ENCODE measurements around the gene HS3ST4. TPM values are rescaled to one million over a fixed set of nuclear protein-coding genes. Genes with fewer than 3 reads are reported as not detected.

HS3ST4 gene
- total and polyA plus RNA-seq, 2 experiments from 2014 or later, result 0.44 to 2.1 TPM

DNA sequence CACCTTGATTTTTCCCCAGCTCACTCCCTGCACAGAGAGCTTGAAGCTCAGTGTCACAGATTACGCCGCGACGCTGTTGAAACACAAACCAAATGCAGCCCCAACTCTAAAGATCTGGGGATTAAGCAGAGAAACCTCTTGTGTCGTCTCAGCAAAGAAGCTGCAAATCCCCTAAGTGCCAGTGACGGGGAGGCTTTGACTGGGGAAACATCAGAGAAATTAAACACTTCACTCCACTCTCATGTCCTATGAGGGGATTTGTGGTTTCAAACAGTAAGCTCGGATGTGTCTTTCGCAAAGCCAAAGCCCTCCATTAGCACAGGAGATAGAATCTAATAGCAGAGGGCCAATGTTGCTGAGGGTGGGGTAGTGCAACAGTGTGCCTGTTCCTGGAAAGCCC is 233.7 kb downstream of the HS3ST4 start:
- Histone ChIP-seq H3K4me2 (no peak overlapping the region), H3K27ac (ENCODE audit: low read depth) (no peak overlapping the region), H4K20me1 (replicated peaks; ENCODE audit: insufficient read depth) (no peaks in the 10 kb centered on the region), H3K4me1 (ENCODE audit: insufficient read depth) (no peaks in the 10 kb centered on the region), H3K4me3 (no peak overlapping the region), H2AFZ (no peak overlapping the region), H3F3A (replicated peaks; ENCODE audit: low read depth) (no peaks in the 10 kb centered on the region), H3K79me2 (replicated peaks; ENCODE audit: insufficient read depth) (no peaks in the 10 kb centered on the region), H3K36me3 (ENCODE audit: insufficient read depth) (no peaks in the 10 kb centered on the region; the same call in 1 of the 2 replicates), H3K27me3 (ENCODE audit: insufficient read depth) (no peaks in the 10 kb centered on the region), H3K9me2 (ENCODE audit: insufficient read depth) (no peaks in the 10 kb centered on the region)
- ATAC-seq (no peak), DNase-seq (ENCODE audit: low spot score) (no peak)
- H3K27ac Mint-ChIP-seq, result no peak overlapping the region
- no peak overlapping the region for H3K4me3 Mint-ChIP-seq
- TF ChIP-seq STAT1 (IDR thresholded peaks at IDR 0.05; ENCODE audit: unreplicated experiment), result no peak
- TF ChIP-seq NANOG (IDR thresholded peaks at IDR 0.05; ENCODE audit: borderline replicate concordance), result no peak
- TF ChIP-seq JUNB (IDR thresholded peaks at IDR 0.05; ENCODE audit: unreplicated experiment), result no peak
- TF ChIP-seq EZH2 (IDR thresholded peaks at IDR 0.05; ENCODE audit: low read depth, unreplicated experiment), result no peak
- TF ChIP-seq, protein P1, sequence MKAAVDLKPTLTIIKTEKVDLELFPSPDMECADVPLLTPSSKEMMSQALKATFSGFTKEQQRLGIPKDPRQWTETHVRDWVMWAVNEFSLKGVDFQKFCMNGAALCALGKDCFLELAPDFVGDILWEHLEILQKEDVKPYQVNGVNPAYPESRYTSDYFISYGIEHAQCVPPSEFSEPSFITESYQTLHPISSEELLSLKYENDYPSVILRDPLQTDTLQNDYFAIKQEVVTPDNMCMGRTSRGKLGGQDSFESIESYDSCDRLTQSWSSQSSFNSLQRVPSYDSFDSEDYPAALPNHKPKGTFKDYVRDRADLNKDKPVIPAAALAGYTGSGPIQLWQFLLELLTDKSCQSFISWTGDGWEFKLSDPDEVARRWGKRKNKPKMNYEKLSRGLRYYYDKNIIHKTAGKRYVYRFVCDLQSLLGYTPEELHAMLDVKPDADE (IDR thresholded peaks at IDR 0.05), result no peak
- no peak for TF ChIP-seq POLR2AphosphoS5 (IDR thresholded peaks at IDR 0.05; ENCODE audit: low read depth)
- TF ChIP-seq, protein P2, sequence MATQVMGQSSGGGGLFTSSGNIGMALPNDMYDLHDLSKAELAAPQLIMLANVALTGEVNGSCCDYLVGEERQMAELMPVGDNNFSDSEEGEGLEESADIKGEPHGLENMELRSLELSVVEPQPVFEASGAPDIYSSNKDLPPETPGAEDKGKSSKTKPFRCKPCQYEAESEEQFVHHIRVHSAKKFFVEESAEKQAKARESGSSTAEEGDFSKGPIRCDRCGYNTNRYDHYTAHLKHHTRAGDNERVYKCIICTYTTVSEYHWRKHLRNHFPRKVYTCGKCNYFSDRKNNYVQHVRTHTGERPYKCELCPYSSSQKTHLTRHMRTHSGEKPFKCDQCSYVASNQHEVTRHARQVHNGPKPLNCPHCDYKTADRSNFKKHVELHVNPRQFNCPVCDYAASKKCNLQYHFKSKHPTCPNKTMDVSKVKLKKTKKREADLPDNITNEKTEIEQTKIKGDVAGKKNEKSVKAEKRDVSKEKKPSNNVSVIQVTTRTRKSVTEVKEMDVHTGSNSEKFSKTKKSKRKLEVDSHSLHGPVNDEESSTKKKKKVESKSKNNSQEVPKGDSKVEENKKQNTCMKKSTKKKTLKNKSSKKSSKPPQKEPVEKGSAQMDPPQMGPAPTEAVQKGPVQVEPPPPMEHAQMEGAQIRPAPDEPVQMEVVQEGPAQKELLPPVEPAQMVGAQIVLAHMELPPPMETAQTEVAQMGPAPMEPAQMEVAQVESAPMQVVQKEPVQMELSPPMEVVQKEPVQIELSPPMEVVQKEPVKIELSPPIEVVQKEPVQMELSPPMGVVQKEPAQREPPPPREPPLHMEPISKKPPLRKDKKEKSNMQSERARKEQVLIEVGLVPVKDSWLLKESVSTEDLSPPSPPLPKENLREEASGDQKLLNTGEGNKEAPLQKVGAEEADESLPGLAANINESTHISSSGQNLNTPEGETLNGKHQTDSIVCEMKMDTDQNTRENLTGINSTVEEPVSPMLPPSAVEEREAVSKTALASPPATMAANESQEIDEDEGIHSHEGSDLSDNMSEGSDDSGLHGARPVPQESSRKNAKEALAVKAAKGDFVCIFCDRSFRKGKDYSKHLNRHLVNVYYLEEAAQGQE (IDR thresholded peaks at IDR 0.05; ENCODE audit: unreplicated experiment), result no peak
- peaks cover 20% of the 10 kb centered on the region for H3K36me3 Mint-ChIP-seq (ENCODE audit: low read depth)
- peaks cover 94% of the 10 kb centered on the region for H3K9me3 Mint-ChIP-seq
- peaks cover 2% of the 10 kb centered on the region for H3K27me3 Mint-ChIP-seq (ENCODE audit: insufficient read depth, low read depth, poor library complexity)
- H3K4me1 Mint-ChIP-seq, result peaks cover 3% of the 10 kb centered on the region; the same call in 1 of the 3 replicates

DNA sequence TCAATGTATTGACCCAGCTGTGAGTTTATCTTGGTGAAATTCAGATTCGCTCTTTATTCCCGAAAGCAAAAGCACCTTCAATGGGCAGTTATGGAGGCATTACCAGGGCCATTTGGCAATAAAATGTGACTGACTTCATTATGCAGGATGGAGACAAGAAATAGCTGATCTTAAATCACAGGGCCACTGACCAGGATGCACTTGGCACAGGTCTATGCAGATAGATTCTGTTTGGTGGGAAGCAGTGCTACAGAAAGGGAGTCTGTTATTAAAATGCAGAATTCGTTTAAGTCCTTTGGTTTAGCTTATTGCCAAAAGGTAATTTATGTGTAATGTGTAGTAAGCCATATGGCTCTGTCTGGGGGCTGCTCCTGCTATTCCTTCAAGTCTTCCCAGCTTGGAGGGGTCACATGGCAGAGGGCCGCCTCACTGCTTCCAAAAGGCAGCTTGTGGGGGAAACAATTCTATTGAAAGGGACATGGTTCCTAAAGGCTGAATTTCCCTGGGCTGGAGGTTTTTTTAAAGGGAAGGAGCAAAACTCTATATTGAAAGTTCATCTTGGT is 239.8 kb downstream of the HS3ST4 start:
- Mint-ChIP-seq H3K4me3 (no peak overlapping the region), H3K36me3 (ENCODE audit: low read depth) (peaks cover 23% of the 10 kb centered on the region), H3K27me3 (ENCODE audit: insufficient read depth, low read depth, poor library complexity) (peaks cover 6% of the 10 kb centered on the region), H3K4me1 (no peaks in the 10 kb centered on the region), H3K9me3 (peaks cover 95% of the 10 kb centered on the region), H3K27ac (no peak overlapping the region)
- Histone ChIP-seq H3K9me2 (ENCODE audit: insufficient read depth) (no peaks in the 10 kb centered on the region), H3F3A (replicated peaks; ENCODE audit: low read depth) (no peaks in the 10 kb centered on the region), H3K4me3 (no peak overlapping the region), H2AFZ (no peak overlapping the region), H3K4me1 (ENCODE audit: insufficient read depth) (no peaks in the 10 kb centered on the region), H3K4me2 (no peak overlapping the region), H3K27me3 (ENCODE audit: insufficient read depth) (no peaks in the 10 kb centered on the region), H3K36me3 (ENCODE audit: insufficient read depth) (no peaks in the 10 kb centered on the region), H4K20me1 (replicated peaks; ENCODE audit: insufficient read depth) (no peaks in the 10 kb centered on the region), H3K79me2 (replicated peaks; ENCODE audit: insufficient read depth) (no peaks in the 10 kb centered on the region), H3K27ac (ENCODE audit: low read depth) (no peak overlapping the region)
- no peak for ATAC-seq
- DNase-seq (ENCODE audit: low spot score), result no peak
- TF ChIP-seq JUNB (IDR thresholded peaks at IDR 0.05; ENCODE audit: unreplicated experiment) (no peak), NANOG (IDR thresholded peaks at IDR 0.05; ENCODE audit: borderline replicate concordance) (no peak), EZH2 (IDR thresholded peaks at IDR 0.05; ENCODE audit: low read depth, unreplicated experiment) (no peak), ZNF331 (CRISPR knock-in tag; IDR thresholded peaks at IDR 0.05; ENCODE audit: low read depth) (no peak), POLR2AphosphoS5 (IDR thresholded peaks at IDR 0.05; ENCODE audit: low read depth) (no peak), ZNF114 (CRISPR knock-in tag; IDR thresholded peaks at IDR 0.05) (no peak), EZH2phosphoT487 (IDR thresholded peaks at IDR 0.05; ENCODE audit: unreplicated experiment) (no peak)
- TF ChIP-seq, protein P3, sequence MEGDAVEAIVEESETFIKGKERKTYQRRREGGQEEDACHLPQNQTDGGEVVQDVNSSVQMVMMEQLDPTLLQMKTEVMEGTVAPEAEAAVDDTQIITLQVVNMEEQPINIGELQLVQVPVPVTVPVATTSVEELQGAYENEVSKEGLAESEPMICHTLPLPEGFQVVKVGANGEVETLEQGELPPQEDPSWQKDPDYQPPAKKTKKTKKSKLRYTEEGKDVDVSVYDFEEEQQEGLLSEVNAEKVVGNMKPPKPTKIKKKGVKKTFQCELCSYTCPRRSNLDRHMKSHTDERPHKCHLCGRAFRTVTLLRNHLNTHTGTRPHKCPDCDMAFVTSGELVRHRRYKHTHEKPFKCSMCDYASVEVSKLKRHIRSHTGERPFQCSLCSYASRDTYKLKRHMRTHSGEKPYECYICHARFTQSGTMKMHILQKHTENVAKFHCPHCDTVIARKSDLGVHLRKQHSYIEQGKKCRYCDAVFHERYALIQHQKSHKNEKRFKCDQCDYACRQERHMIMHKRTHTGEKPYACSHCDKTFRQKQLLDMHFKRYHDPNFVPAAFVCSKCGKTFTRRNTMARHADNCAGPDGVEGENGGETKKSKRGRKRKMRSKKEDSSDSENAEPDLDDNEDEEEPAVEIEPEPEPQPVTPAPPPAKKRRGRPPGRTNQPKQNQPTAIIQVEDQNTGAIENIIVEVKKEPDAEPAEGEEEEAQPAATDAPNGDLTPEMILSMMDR (conservative IDR thresholded peaks at IDR 0.05; ENCODE audit: low read depth in 2 of 2), result no peak
- TF ChIP-seq, protein P1 (IDR thresholded peaks at IDR 0.05), result no peak
